Adrenal gland (tissue), 12 donors: ENCODE data around the gene PDE7B. TPM values are rescaled to one million over a fixed set of nuclear protein-coding genes. Genes with fewer than 3 reads are reported as not detected.

Source experiments
- DNase-seq, 7 donors: peaks; one replicate each; pipeline ENCODE4 v3.0.0-alpha.2; 2019 to 2020
- H3K27ac ChIP-seq, 5 donors: fragments of 200-600 bp; sonication (generic) in 4 of 5; 1 replicate in 3 of 5; 2 replicates in 2 of 5; pipeline versions ENCODE4 v1.5.1 to v1.8.0; 2016 to 2020; ENCODE audit warnings: mild to moderate bottlenecking in 1 of 5
- H3K27me3 ChIP-seq: fragments of 200-600 bp; 2 replicates; pipeline ENCODE4 v1.8.0; 2021
- H3K36me3 ChIP-seq, 2 donors: fragments of 200-600 bp; replicated peaks in 1 of 2; 1 replicate in 1 of 2; 2 replicates in 1 of 2; pipeline versions ENCODE4 v1.5.1 to v1.8.0; 2018 to 2022
- H3K4me1 ChIP-seq, 2 donors: fragments of 200-600 bp; replicated peaks in 1 of 2; 1 replicate in 1 of 2; 2 replicates in 1 of 2; pipeline versions ENCODE4 v1.5.1 to v1.8.0; 2018 to 2021
- H3K4me3 ChIP-seq, 4 donors: fragments of 200-600 bp; sonication (generic) in 3 of 4; one replicate each; pipeline ENCODE4 v1.5.1; 2016 to 2018
- H3K9me3 ChIP-seq, 3 donors: fragments of 200-600 bp; sonication (generic) in 1 of 3; replicated peaks in 1 of 3; 1 replicate in 2 of 3; 2 replicates in 1 of 3; pipeline versions ENCODE4 v1.5.1 to v1.8.0; 2016 to 2021
- POLR2A ChIP-seq, 2 donors: fragments of 450-650 bp; IDR thresholded peaks; one replicate each; pipeline ENCODE4 v1.6.1; 2017; ENCODE audit warnings: antibody characterized with exemption in 2 of 2, mild to moderate bottlenecking in 2 of 2, moderate library complexity in 1 of 2
- WGBS, 4 donors: extraction: QIAGEN DNeasy Blood & Tissue Kit in 2 of 4; methylation state at CpG; one replicate each; pipeline versions ENCODE4 v1.1.5 to v1.1.7; 2013 to 2017; 5-methylcytosine and 5-hydroxymethylcytosine counted together
- intact Hi-C, 2 donors: fragments of 100-400 bp; cut with DNase I; formaldehyde crosslinking; loops; one replicate each; pipeline versions ENCODE4 v1.14.1 to v1.15.0; 2022 to 2023
- polyA plus RNA-seq, 3 donors: library from polyadenylated mRNA; stranded (reverse); fragments of 200-250 nt in 2 of 3; fragments of 350-450 nt in 1 of 3; fragmentation: Illumina TruSeq in 1 of 3; extraction: RNeasy Lipid Tissue Mini Kit (QIAGEN cat#74804) in 1 of 3; gene quantifications; one replicate each; pipeline ENCODE4 v1.2.3, GENCODE V29; 2013 to 2014
- total RNA-seq, 9 donors: library from RNA; depleted of rRNA in 4 of 9; stranded (reverse); fragments of >200 nt in 4 of 9; fragments of 120-200 nt in 1 of 9; fragmentation: NEBNext Ultra II Directional in 1 of 9; extraction: Animal tissue kit (Norgen Biotek cat#: 25700) in 1 of 9; gene quantifications; one replicate each; pipeline versions ENCODE4 v1.1.0 to v1.2.4, GENCODE V29; 2013 to 2023
- TF ChIP-seq, protein P1 (sequence below), 6 experiments: fragments of 450-650 bp in 4 of 6; fragments of 200-600 bp in 2 of 6; sonication (generic) in 1 of 6; IDR thresholded peaks; 1 replicate in 5 of 6; 2 replicates in 1 of 6; pipeline versions ENCODE4 v1.5.1 to v1.8.0; 2016 to 2021; ENCODE audit warnings: antibody characterized with exemption in 6 of 6, mild to moderate bottlenecking in 2 of 6, moderate library complexity in 1 of 6
- donor health status: healthy with polysubstance abuse.
- donor health status: Bipolar disorder and iron deficiency.
- donor health status: DM: yes; HTN: yes; CAD: no.
- donor health status: DM: no; HTN: no; CAD: no.
- donor health status: DM: no; HTN: no; CAD: no.
- donor health status: DM: yes; HTN: yes; CAD: no.

PDE7B gene
- total and polyA plus RNA-seq, 12 donors = 1.3 to 11.5 (median 5.2) TPM

DNA sequence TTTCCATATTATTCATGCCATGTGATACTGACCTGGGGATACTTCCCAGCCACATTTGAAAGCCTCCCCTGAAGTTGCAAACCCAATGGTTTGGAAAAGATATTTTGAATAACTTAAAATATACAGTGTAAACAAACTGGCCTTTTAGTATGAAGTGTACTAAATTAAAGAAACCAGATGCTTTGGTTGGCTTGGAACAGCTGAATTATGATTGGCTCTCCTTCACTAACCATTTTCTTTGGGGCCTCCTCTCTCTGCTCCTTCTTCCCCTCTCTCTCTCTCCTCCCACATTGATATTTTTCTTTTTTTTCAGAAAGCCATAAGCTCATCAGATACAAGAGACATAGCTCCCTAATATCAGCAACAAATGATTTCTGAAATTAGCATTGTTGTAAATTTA is 232.0 kb downstream of the PDE7B start:
- H3K36me3 ChIP-seq = no peaks in the 10 kb centered on the region
- H3K27ac ChIP-seq = no peak overlapping the region
- H3K27me3 ChIP-seq = no peaks in the 10 kb centered on the region
- no peaks in the 10 kb centered on the region for H3K9me3 ChIP-seq
- intact Hi-C loops = no loop called here
- peaks cover 0 to 5% of the 10 kb centered on the region in 2 donors for H3K4me1 ChIP-seq
- H3K4me3 ChIP-seq = no peak overlapping the region
- TF ChIP-seq, protein P1, sequence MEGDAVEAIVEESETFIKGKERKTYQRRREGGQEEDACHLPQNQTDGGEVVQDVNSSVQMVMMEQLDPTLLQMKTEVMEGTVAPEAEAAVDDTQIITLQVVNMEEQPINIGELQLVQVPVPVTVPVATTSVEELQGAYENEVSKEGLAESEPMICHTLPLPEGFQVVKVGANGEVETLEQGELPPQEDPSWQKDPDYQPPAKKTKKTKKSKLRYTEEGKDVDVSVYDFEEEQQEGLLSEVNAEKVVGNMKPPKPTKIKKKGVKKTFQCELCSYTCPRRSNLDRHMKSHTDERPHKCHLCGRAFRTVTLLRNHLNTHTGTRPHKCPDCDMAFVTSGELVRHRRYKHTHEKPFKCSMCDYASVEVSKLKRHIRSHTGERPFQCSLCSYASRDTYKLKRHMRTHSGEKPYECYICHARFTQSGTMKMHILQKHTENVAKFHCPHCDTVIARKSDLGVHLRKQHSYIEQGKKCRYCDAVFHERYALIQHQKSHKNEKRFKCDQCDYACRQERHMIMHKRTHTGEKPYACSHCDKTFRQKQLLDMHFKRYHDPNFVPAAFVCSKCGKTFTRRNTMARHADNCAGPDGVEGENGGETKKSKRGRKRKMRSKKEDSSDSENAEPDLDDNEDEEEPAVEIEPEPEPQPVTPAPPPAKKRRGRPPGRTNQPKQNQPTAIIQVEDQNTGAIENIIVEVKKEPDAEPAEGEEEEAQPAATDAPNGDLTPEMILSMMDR (IDR thresholded peaks at IDR 0.05) = no peak
- TF ChIP-seq POLR2A (IDR thresholded peaks at IDR 0.05) = no peak
- DNase-seq = no peak

DNA sequence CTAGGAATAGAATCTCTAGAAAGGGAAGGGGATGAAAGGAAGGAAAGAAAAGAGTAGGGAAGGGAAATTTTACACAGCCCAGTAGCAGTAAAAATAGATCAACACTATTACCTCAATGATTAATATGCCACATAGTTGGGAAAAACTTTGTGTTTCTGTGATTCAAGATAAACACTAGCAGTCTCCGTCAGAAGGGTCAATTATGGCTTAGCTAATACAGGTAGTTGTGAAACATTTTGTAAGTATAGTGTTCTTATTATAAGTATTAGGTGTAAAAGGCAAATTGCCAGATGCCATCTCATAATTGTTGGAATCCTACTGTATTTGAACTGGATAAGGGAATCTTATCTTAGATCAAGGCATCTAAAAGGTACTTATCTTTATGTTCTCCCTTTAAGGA is 232.9 kb downstream of the PDE7B start:
- Histone ChIP-seq H3K36me3 (no peaks in the 10 kb centered on the region), H3K27ac (no peak overlapping the region), H3K4me3 (no peak overlapping the region), H3K9me3 (no peaks in the 10 kb centered on the region), H3K4me1 (no peaks in the 10 kb centered on the region), H3K27me3 (no peaks in the 10 kb centered on the region)
- 77 to 86% (median 83%) methylated on average over 1 of the region's 1 CpG for WGBS, 4 donors
- intact Hi-C loops = no loop called here
- TF ChIP-seq POLR2A (IDR thresholded peaks at IDR 0.05) = no peak
- TF ChIP-seq, protein P1 (IDR thresholded peaks at IDR 0.05) = no peak
- DNase-seq = no peak

DNA sequence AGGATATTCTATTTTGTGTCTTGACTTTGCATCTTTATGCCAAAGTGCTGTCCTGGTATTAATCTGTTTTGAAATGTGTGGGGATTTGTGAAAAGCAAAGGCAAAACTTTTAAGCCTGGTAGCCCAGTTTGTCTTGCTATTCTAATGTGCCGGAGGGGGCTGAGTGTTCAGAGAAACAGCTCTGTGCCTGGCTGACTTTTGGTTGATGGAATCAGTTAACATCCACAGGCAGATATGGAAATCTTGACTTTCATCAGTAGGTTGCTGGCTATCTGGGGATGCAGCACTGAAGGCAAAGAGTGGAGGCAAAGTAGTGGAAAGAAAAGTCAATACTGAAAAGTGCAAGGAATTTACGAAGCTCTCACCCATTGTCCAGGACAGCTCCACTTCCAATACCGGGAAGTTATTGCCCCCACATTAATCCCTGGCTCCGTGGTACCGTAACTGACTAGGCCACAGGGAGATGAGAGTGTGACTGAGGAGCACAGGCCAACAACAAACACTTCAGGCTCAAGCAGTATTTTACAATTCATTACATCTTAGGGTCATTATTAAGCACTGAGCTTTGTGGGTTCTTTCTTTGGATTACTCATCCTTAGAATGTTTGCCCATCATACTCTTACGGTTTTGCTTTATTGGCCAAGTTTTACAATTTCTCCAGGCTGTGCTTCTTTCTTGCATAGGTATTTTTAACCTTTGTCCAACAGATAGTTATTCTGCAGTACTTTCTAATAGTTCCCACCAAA is 234.0 kb downstream of the PDE7B start:
- Histone ChIP-seq H3K4me3 (no peak overlapping the region), H3K27ac (no peak overlapping the region), H3K4me1 (no peaks in the 10 kb centered on the region), H3K27me3 (no peaks in the 10 kb centered on the region), H3K36me3 (no peaks in the 10 kb centered on the region), H3K9me3 (no peaks in the 10 kb centered on the region)
- no peak for DNase-seq
- WGBS, 4 donors = 91 to 97% (median 94%) methylated on average over 6 of the region's 6 CpGs
- intact Hi-C loops = no loop called here
- TF ChIP-seq POLR2A (IDR thresholded peaks at IDR 0.05) = no peak

DNA sequence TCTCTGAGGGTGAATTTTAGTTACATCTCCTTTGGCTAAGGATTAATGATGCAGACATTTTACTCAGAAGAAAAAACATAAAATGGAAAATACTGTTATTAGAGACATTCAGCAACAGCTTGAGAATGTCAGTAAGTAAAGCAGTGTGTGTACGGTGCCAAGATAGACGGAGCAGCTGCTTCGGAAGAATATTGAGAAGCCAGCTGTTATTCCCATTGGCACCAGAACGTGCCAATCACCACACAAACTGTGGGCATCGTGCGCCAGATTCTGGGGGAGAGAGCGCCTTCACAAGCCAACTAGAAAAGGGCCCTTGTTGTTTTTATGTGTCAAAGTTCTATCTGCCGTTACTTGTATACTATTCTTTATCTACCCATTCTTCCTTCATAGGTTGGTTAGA is 235.2 kb downstream of the PDE7B start:
- Histone ChIP-seq H3K27me3 (no peaks in the 10 kb centered on the region), H3K36me3 (no peaks in the 10 kb centered on the region), H3K27ac (no peak overlapping the region), H3K4me3 (no peak overlapping the region), H3K4me1 (no peaks in the 10 kb centered on the region), H3K9me3 (no peaks in the 10 kb centered on the region)
- DNase-seq = no peak
- TF ChIP-seq, protein P1 (IDR thresholded peaks at IDR 0.05) = no peak
- TF ChIP-seq POLR2A (IDR thresholded peaks at IDR 0.05) = no peak
- intact Hi-C loops = no loop called here
- WGBS, 4 donors = 78 to 92% (median 85%) methylated on average over 8 of the region's 8 CpGs

DNA sequence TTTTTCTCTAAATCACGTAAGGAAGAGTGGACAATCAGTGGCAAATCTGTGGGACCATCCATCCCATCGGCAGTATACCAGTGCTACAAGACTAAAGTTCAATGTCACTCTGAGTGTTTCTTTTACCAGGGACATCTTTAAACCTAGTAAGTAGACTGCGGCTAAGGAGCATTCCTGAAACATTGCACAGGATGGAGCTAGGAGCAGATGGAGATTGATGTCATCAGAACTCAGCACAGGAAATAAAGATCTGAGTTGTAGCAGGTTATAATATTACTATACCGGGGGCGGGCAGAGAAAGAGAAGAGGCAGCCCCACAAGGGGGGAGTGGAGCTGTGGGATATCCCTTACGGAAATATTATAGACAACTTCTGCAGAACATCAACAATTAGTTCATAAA is 236.5 kb downstream of the PDE7B start:
- Histone ChIP-seq H3K4me3 (no peak overlapping the region), H3K9me3 (no peaks in the 10 kb centered on the region), H3K27me3 (no peaks in the 10 kb centered on the region), H3K36me3 (no peaks in the 10 kb centered on the region), H3K27ac (no peak overlapping the region), H3K4me1 (no peaks in the 10 kb centered on the region)
- 84 to 96% (median 89%) methylated on average over 6 of the region's 6 CpGs for WGBS, 4 donors
- intact Hi-C loops = no loop called here
- no peak for DNase-seq
- TF ChIP-seq, protein P1 (IDR thresholded peaks at IDR 0.05) = no peak
- no peak for TF ChIP-seq POLR2A (IDR thresholded peaks at IDR 0.05)
